Measurements from ENCODE around the gene SGF29. TPM values are rescaled to one million over a fixed set of nuclear protein-coding genes. Genes with fewer than 3 reads are reported as not detected.

SGF29 gene
- total and polyA plus RNA-seq, 2 of the 8 experiments (the other 6 are each of a cell fraction or from before 2014, with no cell fraction given) = 3.1 to 22.7 TPM

DNA sequence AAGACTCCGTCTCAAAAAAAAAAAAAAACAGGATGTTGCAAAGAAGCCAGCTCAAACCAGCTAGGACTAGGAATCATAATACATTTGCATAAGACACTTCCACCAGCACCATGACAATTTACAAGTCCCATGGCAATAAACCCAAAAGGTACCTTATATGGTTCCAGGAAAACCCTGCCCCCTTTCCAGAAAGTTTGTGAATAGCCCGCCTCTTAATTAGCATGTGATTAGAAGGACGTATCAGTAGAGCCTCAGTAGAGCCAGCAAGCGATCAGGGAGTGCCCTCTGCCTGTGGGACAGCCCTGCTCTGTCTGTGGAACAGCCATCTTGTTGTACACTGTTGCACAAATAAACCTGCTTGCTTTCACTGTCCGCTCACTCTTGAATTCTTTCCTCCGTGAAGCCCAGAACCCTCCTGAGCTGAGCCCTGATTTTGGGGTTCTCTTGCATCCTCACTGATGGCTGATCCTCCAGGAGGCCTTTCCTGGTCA, 29.0 kb upstream of the SGF29 start:
- no peaks in the 10 kb centered on the region for H3K9me3 ChIP-seq (ENCODE audit: insufficient read depth in 2 of 2, low read depth in 1 of 2, low read length in 1 of 2)
- no peak overlapping the region for H4K91ac ChIP-seq (replicated peaks; ENCODE audit: insufficient read length, low read length)
- H2BK120ac ChIP-seq (replicated peaks; ENCODE audit: low read depth, low read length) = no peak overlapping the region
- H3K9ac ChIP-seq (replicated peaks in 1 of 4; ENCODE audit: extremely low read depth in 1 of 4, low read depth in 3 of 4, low read length in 3 of 4) = no peak overlapping the region
- no peak overlapping the region for H3K18ac ChIP-seq (ENCODE audit: extremely low read depth, low read length)
- no peak for FAIRE-seq
- no peaks in the 10 kb centered on the region for H3K27me3 ChIP-seq (replicated peaks in 1 of 4; ENCODE audit: control insufficient read depth in 3 of 4, extremely low read depth in 1 of 4, insufficient read depth in 3 of 4, low read length in 3 of 4)
- H2BK5ac ChIP-seq (ENCODE audit: low read depth, low read length) = no peak overlapping the region
- no peak overlapping the region for H2AK5ac ChIP-seq (ENCODE audit: low read depth, low read length)
- H3K79me2 ChIP-seq (ENCODE audit: control insufficient read depth in 1 of 2, insufficient read depth in 2 of 2, low read length in 2 of 2) = no peaks in the 10 kb centered on the region
- 86% methylated on average over 6 of the region's 6 CpGs; no CpG with 5 or more reads in 1 of the 2 experiments for WGBS, 2 experiments (ENCODE audit: extremely low coverage in 1 of 2, insufficient coverage in 1 of 2, insufficient read length in 1 of 2, insufficient replicate concordance in 2 of 2, low coverage in 1 of 2, low lambda C conversion rate in 2 of 2, missing lambda C conversion rate in 1 of 2)
- ChIA-PET POLR2A (ENCODE audit: partially characterized antibody) (no interaction called here), CTCF (ENCODE audit: partially characterized antibody) (interaction anchor here (1.3 kb wide), 1 partner anchor 10 kb away, joined by 3 read pairs; no protein-coding TSS in a partner anchor)
- no peaks in the 10 kb centered on the region for H3K36me3 ChIP-seq (ENCODE audit: control insufficient read depth in 2 of 4, insufficient read depth in 4 of 4, low read length in 3 of 4)
- no peak overlapping the region for H3K56ac ChIP-seq (replicated peaks; ENCODE audit: insufficient read length, low read depth, low read length)
- no peak overlapping the region for H3K4ac ChIP-seq (replicated peaks; ENCODE audit: insufficient read length, low read depth, low read length)
- no peak overlapping the region for H3K4me3 ChIP-seq (ENCODE audit: extremely low read depth in 1 of 4, insufficient read depth in 2 of 4, low read depth in 3 of 4, low read length in 4 of 4)
- no peak overlapping the region for H3K27ac ChIP-seq (ENCODE audit: low read depth, low read length)
- no peak overlapping the region for H2AFZ ChIP-seq (ENCODE audit: low read length)
- H3K14ac ChIP-seq (ENCODE audit: insufficient read length) = no peak overlapping the region
- H4K8ac ChIP-seq (ENCODE audit: extremely low read depth, insufficient read depth, low read length) = no peak overlapping the region
- H3K23ac ChIP-seq (ENCODE audit: insufficient read length) = no peak overlapping the region
- no peak for DNase-seq (ENCODE audit: low read depth in 1 of 2, low spot score in 2 of 2)
- H4K5ac ChIP-seq (ENCODE audit: insufficient read length, low read depth, low read length) = no peak overlapping the region
- no peak overlapping the region for H2BK20ac ChIP-seq (ENCODE audit: low read length)
- no peaks in the 10 kb centered on the region for H4K20me1 ChIP-seq (replicated peaks in 1 of 2; ENCODE audit: control insufficient read depth in 1 of 2, insufficient read depth in 2 of 2, low read length in 2 of 2)
- no peak overlapping the region for H3K4me2 ChIP-seq (ENCODE audit: insufficient read depth in 1 of 2, low read depth in 2 of 2, low read length in 2 of 2)
- H2BK15ac ChIP-seq (ENCODE audit: low read length) = no peak overlapping the region
- no peaks in the 10 kb centered on the region for H3K4me1 ChIP-seq (replicated peaks in 1 of 4; ENCODE audit: control insufficient read depth in 3 of 4, insufficient read depth in 4 of 4, low read length in 3 of 4)
- H3K23me2 ChIP-seq (ENCODE audit: low read depth, low read length) = no peaks in the 10 kb centered on the region
- no peaks in the 10 kb centered on the region for H3K79me1 ChIP-seq (ENCODE audit: low read depth, low read length)
- H2BK12ac ChIP-seq (ENCODE audit: low read depth, low read length) = no peak overlapping the region
- TF ChIP-seq GTF2F1 (IDR thresholded peaks at IDR 0.05; ENCODE audit: borderline replicate concordance, low read depth, low read length) (no peak), TEAD4 (IDR thresholded peaks at IDR 0.05; ENCODE audit: low read depth, low read length) (no peak), CEBPB (IDR thresholded peaks at IDR 0.05; ENCODE audit: low read depth, low read length) (no peak), KDM1A (IDR thresholded peaks at IDR 0.05; ENCODE audit: borderline replicate concordance, low read length) (no peak), EGR1 (IDR thresholded peaks at IDR 0.05; ENCODE audit: borderline replicate concordance, low read depth, low read length) (no peak), SIX5 (IDR thresholded peaks at IDR 0.05; ENCODE audit: low read depth, low read length) (no peak)

Measured in H1 (cell line).